Uterus (tissue), 4 donors: Measurements from ENCODE around the gene ACTR3C. TPM values are rescaled to one million over a fixed set of nuclear protein-coding genes. Genes with fewer than 3 reads are reported as not detected.
A peak's percentile ranks its signal among the peaks of the same experiment; 100 is the strongest.

ENCODE experiments used
- DNase-seq, 2 donors: peaks; one replicate each; pipeline ENCODE4 v3.0.0-alpha.2; 2019 to 2020
- H3K27ac ChIP-seq, 2 donors: fragments of 200-600 bp; sonication (generic); 1 replicate in 1 of 2; 2 replicates in 1 of 2; pipeline ENCODE4 v1.5.1; 2016 to 2018
- H3K27me3 ChIP-seq, 2 donors: fragments of 200-600 bp; sonication (generic); one replicate each; pipeline ENCODE4 v1.5.1; 2018 to 2019; ENCODE audit warnings: control low read depth in 1 of 2
- H3K36me3 ChIP-seq, 2 donors: fragments of 200-600 bp; sonication (generic); one replicate each; pipeline ENCODE4 v1.5.1; 2019; ENCODE audit warnings: control low read depth in 1 of 2
- H3K4me1 ChIP-seq, 2 donors: fragments of 200-600 bp; sonication (generic); one replicate each; pipeline ENCODE4 v1.5.1; 2018 to 2019; ENCODE audit warnings: control low read depth in 1 of 2
- H3K4me3 ChIP-seq, 2 donors: fragments of 200-600 bp; sonication (generic); 1 replicate in 1 of 2; 2 replicates in 1 of 2; pipeline ENCODE4 v1.5.1; 2018 to 2019; ENCODE audit warnings: mild to moderate bottlenecking in 1 of 2
- H3K9me3 ChIP-seq, 2 donors: fragments of 200-600 bp; sonication (generic); one replicate each; pipeline ENCODE4 v1.5.1; 2019; ENCODE audit warnings: control low read depth in 1 of 2
- POLR2A ChIP-seq, 2 donors: fragments of 450-650 bp; IDR thresholded peaks; one replicate each; pipeline ENCODE4 v1.6.1; 2016; ENCODE audit warnings: antibody characterized with exemption in 2 of 2, mild to moderate bottlenecking in 1 of 2, moderate library complexity in 1 of 2
- intact Hi-C: fragments of 100-400 bp; cut with DNase I; formaldehyde crosslinking; loops from one replicate; pipeline ENCODE4 v1.15.1; 2023; ENCODE audit warnings: low total_unique reads
- total RNA-seq, 4 donors: library from RNA; depleted of rRNA in 3 of 4; stranded (reverse); fragments of >200 nt in 3 of 4; gene quantifications; one replicate each; pipeline versions ENCODE4 v1.1.0 to v1.2.4, GENCODE V29; 2014 to 2023
- TF ChIP-seq, protein P1 (sequence below), 4 experiments: fragments of 200-600 bp in 2 of 4; fragments of 450-650 bp in 2 of 4; sonication (generic) in 2 of 4; IDR thresholded peaks; one replicate each; pipeline ENCODE4 v1.5.1; 2016 to 2019; ENCODE audit warnings: antibody characterized with exemption in 4 of 4, mild to moderate bottlenecking in 2 of 4, moderate library complexity in 1 of 4
- donor health status: DM: yes; HTN: yes; CAD: no.

The ACTR3C gene
- total RNA-seq = 10 to 100 TPM in 2 of 4 donors, 1 to 10 TPM in 2; 2.6 to 13.1 (median 10.3) TPM

DNA sequence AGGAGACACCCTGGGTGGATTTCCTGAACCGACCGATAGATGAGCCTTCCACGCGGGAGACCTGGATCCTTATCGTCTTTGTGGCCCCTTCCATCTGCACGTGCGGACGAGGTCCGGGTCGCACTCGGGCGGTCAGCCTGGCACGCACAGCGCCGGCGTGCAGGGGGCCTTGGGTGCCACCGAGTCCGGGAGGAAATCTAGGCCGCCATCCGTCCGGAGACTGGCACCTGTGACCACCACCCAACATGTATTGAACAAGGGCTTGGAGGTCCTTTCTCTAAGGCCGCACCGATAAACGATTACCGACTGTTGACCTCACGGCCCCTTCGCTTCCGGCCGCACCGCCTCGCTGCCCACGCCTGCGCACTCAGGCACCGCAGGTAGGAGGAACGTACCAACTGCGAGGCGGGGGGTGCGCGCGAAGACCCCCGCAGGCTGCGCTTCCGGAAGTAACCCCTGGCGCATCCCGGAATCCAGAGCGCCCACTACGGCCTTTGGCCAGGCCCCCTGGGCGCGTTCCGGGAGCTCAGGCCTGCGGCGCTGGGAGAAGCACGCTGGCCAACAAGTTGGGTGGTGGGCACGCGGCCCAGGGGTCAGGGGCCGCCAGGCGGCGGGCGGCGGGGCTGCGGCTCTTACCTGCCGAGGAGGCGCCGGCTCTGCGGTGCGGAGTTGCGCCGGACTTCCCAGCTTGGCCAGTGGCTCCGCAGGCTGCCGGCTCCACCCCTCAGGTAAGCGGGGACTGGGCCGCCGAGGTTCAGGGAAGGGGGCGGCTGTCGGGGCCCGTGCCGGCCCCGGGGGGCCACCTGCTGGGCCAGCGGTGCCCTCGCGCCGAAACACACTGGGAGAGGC lies at the start of gene ACTR3C, which contains the start of gene LRRC61:
TSS of gene ACTR3C (minus strand) at position 713 of the 849 bp plus-strand sequence. CDS start 28,249 bp downstream, outside the sequence.
TSS of gene LRRC61 (plus strand) at position 523 of the 849 bp plus-strand sequence. CDS start 13,507 bp downstream, outside the sequence.
- Histone ChIP-seq H3K4me3 (peak within 1 kb of the TSS; percentile 50 to 72), H3K9me3 (no peaks in the 10 kb centered on the region), H3K36me3 (no peaks in the 10 kb centered on the region), H3K27me3 (no peaks in the 10 kb centered on the region), H3K4me1 (no peaks in the 10 kb centered on the region), H3K27ac (peak within 1 kb of the TSS; percentile 86 to 92)
- DNase-seq = peak; percentile 44 to 48
- TF ChIP-seq, protein P1, sequence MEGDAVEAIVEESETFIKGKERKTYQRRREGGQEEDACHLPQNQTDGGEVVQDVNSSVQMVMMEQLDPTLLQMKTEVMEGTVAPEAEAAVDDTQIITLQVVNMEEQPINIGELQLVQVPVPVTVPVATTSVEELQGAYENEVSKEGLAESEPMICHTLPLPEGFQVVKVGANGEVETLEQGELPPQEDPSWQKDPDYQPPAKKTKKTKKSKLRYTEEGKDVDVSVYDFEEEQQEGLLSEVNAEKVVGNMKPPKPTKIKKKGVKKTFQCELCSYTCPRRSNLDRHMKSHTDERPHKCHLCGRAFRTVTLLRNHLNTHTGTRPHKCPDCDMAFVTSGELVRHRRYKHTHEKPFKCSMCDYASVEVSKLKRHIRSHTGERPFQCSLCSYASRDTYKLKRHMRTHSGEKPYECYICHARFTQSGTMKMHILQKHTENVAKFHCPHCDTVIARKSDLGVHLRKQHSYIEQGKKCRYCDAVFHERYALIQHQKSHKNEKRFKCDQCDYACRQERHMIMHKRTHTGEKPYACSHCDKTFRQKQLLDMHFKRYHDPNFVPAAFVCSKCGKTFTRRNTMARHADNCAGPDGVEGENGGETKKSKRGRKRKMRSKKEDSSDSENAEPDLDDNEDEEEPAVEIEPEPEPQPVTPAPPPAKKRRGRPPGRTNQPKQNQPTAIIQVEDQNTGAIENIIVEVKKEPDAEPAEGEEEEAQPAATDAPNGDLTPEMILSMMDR (IDR thresholded peaks at IDR 0.05) = no peak
- TF ChIP-seq POLR2A (IDR thresholded peaks at IDR 0.05) = peak in 1 of 2 donors; percentile 35
- intact Hi-C loops = no loop called here

DNA sequence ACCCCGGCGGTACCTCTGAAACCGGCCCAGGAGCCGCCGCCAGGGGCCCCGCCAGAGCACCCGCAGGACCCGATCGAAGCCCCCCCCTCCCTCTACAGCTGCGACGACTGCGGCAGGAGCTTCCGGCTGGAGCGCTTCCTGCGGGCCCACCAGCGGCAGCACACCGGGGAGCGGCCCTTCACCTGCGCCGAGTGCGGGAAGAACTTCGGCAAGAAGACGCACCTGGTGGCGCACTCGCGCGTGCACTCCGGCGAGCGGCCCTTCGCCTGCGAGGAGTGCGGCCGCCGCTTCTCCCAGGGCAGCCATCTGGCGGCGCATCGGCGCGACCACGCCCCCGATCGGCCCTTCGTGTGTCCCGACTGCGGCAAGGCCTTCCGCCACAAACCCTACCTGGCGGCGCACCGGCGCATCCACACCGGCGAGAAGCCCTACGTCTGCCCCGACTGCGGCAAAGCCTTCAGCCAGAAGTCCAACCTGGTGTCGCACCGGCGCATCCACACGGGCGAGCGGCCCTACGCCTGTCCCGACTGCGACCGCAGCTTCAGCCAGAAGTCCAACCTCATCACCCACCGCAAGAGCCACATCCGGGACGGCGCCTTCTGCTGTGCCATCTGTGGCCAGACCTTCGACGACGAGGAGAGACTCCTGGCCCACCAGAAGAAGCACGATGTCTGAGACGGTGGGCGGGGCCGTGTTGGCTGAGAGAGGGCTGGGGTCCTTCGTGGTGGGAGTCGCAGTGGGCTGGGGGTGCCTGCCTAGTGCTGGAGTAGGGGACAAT lies 49.1 kb upstream of the ACTR3C start:
- H3K36me3 ChIP-seq = no peaks in the 10 kb centered on the region
- intact Hi-C loops = no loop called here
- no peak overlapping the region for H3K27ac ChIP-seq
- peaks cover 0 to 10% of the 10 kb centered on the region in 2 donors for H3K4me1 ChIP-seq
- H3K27me3 ChIP-seq = no peaks in the 10 kb centered on the region
- no peak for DNase-seq
- TF ChIP-seq, protein P1 (IDR thresholded peaks at IDR 0.05) = no peak
- no peak for TF ChIP-seq POLR2A (IDR thresholded peaks at IDR 0.05)
- no peaks in the 10 kb centered on the region for H3K9me3 ChIP-seq
- H3K4me3 ChIP-seq = no peak overlapping the region

DNA sequence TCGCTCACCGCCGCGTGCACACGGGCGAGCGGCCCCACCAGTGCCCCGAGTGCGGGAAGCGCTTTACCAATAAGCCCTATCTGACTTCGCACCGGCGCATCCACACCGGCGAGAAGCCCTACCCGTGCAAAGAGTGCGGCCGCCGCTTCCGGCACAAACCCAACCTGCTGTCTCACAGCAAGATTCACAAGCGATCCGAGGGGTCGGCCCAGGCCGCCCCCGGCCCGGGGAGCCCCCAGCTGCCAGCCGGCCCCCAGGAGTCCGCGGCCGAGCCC lies 48.6 kb upstream of the ACTR3C start:
- H3K27me3 ChIP-seq = no peaks in the 10 kb centered on the region
- no peaks in the 10 kb centered on the region for H3K36me3 ChIP-seq
- H3K9me3 ChIP-seq = no peaks in the 10 kb centered on the region
- intact Hi-C loops = no loop called here
- peaks cover 0 to 10% of the 10 kb centered on the region in 2 donors for H3K4me1 ChIP-seq
- H3K4me3 ChIP-seq = no peak overlapping the region
- H3K27ac ChIP-seq = no peak overlapping the region
- no peak for DNase-seq
- no peak for TF ChIP-seq POLR2A (IDR thresholded peaks at IDR 0.05)
- TF ChIP-seq, protein P1 (IDR thresholded peaks at IDR 0.05) = no peak

DNA sequence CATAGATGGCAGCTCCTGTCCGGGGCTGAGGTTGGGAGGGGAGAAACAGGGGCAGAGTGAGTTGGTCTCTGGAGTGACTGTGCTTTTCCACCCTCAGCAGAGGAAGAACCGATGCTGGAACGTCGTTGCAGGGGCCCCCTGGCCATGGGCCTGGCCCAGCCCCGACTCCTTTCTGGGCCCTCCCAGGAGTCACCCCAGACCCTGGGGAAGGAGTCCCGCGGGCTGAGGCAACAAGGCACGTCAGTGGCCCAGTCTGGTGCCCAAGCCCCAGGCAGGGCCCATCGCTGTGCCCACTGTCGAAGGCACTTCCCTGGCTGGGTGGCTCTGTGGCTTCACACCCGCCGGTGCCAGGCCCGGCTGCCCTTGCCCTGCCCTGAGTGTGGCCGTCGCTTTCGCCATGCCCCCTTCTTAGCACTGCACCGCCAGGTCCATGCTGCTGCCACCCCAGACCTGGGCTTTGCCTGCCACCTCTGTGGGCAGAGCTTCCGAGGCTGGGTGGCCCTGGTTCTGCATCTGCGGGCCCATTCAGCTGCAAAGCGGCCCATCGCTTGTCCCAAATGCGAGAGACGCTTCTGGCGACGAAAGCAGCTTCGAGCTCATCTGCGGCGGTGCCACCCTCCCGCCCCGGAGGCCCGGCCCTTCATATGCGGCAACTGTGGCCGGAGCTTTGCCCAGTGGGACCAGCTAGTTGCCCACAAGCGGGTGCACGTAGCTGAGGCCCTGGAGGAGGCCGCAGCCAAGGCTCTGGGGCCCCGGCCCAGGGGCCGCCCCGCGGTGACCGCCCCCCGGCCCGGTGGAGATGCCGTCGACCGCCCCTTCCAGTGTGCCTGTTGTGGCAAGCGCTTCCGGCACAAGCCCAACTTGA lies 48.0 kb upstream of the ACTR3C start:
- no peak overlapping the region for H3K4me3 ChIP-seq
- intact Hi-C loops = no loop called here
- no peak overlapping the region for H3K27ac ChIP-seq
- peaks cover 0 to 10% of the 10 kb centered on the region in 2 donors for H3K4me1 ChIP-seq
- TF ChIP-seq, protein P1 (IDR thresholded peaks at IDR 0.05) = no peak
- no peak for TF ChIP-seq POLR2A (IDR thresholded peaks at IDR 0.05)
- H3K9me3 ChIP-seq = no peaks in the 10 kb centered on the region
- no peak for DNase-seq
- no peaks in the 10 kb centered on the region for H3K36me3 ChIP-seq
- H3K27me3 ChIP-seq = no peaks in the 10 kb centered on the region
